SH-SY5Y (cell line): Measurements from ENCODE around the gene LMO1.

Experiments
- GATA2 ChIP-seq: IDR thresholded peaks from 2 replicates; pipeline ENCODE4 v1.6.1; 2011; ENCODE audit warnings: mild to moderate bottlenecking, low read depth, low read length
- GATA3 ChIP-seq: IDR thresholded peaks from 2 replicates; pipeline ENCODE4 v1.6.1; 2011; ENCODE audit warnings: low read depth, mild to moderate bottlenecking, low read length, moderate library complexity

The LMO1 gene

DNA sequence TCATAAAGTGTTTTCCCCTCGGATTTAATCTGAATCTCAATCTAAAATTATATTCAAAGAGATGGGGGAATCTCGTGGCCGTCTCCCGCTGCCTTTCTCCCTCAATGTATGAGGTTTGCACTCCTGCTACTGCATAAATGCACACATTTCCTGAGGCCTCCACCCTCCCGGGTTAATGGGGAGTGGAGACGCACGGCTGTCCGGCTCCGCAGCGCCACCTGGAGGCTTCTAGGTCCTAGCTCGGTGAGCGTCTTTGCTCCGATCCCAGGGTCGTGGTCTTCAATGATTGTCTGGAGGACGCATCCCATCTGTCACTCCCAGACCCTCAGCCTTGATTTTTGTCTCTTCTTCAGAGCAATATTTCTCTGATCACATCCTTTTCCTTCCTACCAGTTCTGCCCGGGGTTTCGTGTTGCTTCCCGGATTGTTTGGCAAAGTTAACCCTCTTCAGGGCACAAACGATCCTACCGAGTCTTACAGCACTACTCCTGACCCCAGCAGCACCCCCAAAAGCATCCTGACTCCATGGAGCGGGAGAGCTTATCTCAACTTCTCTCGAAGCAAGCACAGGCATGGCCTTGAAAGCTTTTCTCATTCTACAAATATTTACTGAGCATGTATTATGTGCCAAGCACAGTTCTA lies at the start of gene LMO1:
Gene LMO1, minus strand, starts transcription at position 110 of the 642 bp plus-strand sequence. CDS start 516 bp downstream, outside the sequence.
- TF ChIP-seq GATA3: no peak
- TF ChIP-seq GATA2: peak; percentile 60

DNA sequence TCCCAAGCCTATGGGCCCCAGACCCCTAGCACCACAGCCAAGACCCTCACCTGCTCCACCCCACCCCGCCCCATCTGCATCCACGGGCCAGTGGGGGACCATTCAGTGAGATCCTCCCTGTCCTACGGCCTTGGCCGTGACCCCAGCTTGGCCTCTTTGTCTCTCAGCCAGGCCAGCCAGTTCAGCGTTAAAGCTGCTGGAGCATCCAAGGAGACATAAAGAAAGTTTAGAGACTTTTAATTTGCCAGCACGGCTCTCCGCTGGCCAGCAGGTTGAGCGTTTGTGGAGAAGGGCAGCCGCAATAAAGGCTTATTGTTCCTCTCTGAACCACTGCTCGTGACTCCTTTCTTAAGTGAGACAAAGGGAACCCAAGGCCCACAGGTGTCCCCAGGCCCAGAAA lies 49.3 kb upstream of the LMO1 start:
- TF ChIP-seq GATA3: no peak
- TF ChIP-seq GATA2: no peak

DNA sequence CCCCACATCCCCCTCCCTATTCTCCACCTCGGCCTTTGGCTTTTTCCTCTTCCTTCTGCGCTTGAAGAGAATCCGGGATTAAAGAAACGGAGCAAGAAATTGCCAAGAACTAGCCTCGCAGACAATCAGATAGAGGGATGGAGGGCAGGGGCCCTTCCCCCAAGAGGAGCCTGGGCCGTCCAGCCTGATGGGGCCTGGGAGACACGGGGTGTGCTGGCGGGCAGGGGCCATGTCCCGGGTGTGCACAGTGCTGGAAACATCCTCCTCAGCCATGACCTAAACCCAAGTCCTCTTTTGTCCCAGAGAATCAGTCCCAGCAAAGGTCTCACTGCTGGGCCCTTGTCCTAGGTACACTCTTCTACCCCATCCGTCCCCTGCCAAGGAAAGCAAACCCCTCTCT lies 47.7 kb upstream of the LMO1 start:
- TF ChIP-seq GATA3 (no peak), GATA2 (no peak)

DNA sequence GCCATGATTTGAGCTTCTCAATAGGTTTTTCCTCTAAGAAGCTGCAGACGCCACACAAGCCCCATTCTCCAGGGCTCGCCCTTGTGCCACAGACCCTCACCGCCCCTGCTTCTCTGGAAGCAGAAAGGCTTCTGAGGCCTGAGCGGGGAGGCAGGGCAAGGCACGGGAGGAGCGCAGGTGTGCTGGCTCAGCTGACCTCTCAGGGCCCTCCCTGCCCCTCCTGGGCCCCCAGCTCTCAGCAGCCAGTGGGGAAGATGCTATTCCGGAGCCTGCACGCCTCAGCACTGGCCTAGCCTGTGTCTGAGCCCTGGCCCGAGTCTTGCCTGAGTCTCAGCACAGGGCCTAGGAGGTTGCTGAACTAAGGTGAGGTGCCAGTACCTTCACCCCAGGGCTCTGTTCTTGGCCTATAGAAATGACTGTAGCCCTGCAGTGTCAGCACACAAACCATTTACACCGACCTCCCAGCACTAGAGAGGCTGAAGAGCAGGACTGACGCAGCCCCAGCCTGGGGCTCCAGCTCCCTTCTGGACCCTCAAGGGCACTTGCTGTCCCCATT lies 47.1 kb upstream of the LMO1 start:
- no peak for TF ChIP-seq GATA3

DNA sequence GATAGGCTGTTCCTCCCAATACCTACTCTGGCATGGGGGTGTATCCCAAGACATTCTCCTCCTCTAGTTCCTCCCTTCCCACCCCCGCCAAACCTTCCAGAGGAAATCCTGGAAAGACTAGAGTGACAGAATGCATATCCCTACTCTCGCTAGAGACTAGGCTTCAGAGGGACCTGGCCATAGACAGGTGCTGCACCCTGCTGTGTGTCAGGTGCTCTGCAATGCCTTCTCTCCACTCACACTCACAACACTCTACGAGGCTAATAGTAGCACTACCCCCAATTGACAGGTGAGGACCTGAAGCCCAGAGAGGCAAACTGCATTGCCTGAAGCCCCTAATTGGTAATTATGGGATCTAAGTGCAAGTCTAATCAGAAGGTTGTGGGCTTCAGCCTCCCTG lies 46.2 kb upstream of the LMO1 start:
- no peak for TF ChIP-seq GATA3
- no peak for TF ChIP-seq GATA2

DNA sequence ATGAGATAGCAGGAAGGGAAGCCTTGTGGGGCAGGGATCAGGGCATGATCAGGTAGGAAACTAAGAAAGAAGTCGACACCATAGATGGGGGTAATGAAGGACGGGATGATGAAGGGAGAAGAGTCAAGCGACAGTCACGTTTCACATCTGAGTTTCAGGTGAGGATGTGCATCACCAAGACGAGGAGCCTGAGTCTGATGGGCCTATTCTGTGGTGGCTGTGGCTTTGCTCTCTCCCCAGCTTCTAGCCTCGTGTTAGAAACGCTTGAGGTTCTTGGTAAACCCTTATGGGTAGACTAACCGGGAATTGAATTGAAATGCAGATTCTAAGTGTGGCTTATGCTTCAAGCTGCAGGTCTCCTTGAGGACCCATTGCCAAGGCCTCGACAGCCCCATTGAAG lies 45.6 kb upstream of the LMO1 start:
- TF ChIP-seq GATA2 (no peak), GATA3 (no peak)

DNA sequence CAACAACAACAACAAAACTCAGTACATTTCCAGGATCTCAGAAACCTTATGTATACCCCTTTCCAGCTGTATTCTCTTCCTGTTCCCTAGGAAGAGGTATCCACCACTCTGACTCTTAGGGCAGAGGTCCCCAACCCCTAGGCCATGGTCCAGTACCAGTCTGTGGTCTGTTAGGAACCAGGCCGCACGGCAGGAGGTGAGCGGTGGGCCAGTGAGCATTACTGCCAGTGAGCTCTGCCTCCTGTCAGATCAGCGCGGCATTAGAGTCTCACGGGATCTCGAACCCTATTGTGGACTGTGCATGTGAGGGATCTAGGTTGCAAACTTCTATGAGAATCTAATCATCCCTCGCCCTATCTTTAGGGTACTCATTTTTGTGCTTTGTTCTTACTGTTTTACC lies 43.9 kb upstream of the LMO1 start:
- TF ChIP-seq GATA2 (no peak), GATA3 (no peak)

DNA sequence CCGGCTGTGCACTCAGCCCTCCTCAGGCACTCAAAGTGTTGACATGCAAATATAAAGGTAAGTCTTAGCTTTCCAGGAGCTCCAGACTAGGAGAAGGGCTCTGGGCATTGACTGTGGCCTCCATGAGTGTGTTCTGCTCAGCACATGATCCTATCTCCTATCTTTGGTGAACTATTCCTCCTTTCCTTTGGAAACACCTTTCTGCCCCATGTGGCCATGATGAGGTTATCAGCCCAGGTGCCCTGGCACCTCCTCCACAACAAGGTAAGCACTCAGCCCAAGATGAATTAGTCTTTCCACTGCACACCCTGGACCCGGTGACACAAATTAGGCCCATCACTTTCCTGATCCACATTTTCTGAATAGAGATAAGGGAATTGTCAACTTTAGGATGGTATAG lies 37.9 kb upstream of the LMO1 start:
- TF ChIP-seq GATA2 (no peak), GATA3 (no peak)

DNA sequence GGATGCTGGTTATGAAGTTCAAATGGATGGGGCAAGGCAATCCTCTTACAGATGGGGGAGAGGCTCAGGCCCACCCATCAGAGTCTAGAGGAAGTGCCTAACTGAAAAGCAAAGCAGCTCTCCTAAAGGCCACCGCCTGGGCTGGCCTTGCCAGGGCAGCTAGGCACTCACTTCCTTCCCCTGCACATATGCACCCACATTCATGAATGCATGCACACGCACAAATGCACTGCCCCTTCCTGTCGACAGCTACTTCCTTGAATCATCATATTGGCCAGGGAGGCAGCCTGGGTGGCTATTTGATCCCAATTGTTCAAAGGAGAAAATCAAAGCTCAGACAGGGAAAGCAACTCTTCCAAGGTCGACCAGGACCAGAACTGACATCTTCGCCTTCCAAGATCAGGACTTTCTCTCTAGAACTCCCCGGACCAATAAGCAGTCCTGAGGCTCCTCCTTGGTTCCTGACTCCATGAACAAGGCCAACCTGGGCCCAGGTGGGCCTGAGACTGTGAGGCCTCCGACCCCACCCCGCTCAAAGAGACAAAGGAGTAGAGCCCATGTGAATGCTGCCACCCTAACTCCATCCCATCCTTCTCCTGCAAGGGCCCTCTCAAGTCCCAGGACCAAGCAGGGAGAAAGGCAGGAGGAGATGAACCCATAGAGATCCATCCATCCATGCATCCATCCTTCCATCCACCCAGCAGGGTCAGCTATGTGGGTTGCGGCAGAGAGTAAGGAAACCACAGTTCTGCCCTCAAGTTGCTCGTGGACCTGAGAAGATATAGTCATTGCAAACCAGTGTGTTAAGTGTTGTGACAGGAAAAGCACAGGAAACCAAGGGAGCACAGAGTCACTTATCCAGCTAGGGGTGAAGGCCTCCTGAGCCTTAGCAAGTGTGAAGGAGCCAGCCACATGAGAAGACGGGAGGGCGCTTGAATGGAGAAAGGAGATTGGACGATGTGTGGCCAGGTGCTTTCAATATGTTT lies 35.4 kb upstream of the LMO1 start:
- TF ChIP-seq GATA2 (no peak), GATA3 (no peak)

DNA sequence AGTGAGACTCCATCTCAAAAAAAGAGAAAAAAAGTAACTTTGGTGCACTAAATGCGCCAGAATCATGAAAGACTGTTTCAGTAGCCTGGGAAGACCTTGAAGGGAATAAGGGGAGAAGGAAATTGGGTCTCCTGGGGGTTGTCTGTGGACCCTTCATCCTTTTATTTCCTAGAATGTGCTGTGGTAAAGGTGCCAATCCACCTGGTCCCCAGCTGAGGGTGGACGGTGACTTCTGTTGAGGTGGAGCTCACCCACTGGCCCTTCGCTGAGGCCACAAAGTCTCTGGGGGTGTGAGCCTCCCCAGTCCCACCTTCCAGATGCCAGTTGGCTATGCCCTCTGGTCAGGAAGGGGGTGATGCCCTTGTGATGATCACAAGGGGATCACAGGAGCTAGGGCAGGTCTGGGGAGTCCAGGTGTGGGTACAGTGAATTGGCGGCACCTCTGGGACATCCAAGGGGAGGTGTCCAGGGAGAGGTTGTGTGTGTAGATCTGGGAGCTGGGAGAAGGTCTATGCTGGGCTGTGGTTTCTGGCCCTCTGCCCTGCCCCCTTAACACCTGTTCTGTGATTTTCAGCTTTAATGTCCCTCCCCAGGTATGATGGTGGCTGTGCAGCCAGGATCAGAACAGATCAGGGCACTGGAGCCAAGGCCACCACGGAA lies 34.2 kb upstream of the LMO1 start:
- TF ChIP-seq GATA2 (no peak), GATA3 (no peak)

DNA sequence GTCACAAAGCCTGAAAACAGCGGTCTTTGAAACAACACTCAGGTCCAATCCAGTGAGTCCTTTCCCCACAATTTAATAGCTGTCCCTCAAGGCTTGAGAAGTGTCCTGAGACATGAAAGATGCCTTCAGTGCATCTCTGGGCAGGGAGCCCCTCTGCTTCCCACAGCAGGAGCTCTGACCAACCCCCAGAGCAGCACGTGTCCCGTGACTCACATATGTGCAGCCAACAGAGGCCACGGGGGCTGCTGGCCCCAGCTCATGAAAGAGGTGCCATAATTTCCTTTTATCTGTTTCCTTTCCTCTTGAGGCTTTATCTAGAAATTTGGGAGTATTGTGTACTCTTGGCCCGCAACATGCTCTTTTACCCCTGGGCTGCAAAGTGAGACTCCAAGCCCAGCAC lies 33.2 kb upstream of the LMO1 start:
- no peak for TF ChIP-seq GATA2
- no peak for TF ChIP-seq GATA3

DNA sequence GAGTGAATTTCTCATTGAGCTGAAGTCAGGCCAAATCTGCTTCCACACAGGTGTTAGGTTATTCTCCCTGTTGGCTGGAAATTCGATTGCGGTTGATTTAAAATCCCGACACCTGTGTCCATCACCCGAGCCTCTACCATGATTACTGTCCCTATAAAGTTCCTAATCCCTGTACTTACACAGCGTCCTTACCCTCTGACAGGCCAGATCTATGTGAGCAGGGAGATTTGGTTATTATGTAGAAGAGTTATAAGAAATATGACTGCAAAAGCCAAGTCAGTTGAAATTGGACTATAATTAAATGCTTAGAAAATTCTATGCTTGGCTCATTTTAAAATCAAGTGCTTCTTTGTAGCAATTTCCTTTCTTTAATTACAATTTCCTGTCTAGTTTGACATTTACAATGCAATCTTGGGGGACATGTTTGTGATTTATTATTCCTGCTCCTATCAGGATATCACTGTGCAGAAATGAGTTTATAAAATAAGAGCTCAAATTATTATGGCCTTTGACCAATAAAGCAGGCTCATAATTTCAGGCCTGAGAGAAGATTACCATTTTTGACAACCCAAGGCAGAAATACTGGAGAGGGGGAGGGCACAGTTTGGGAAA lies 32.5 kb upstream of the LMO1 start:
- no peak for TF ChIP-seq GATA3
- TF ChIP-seq GATA2: no peak

DNA sequence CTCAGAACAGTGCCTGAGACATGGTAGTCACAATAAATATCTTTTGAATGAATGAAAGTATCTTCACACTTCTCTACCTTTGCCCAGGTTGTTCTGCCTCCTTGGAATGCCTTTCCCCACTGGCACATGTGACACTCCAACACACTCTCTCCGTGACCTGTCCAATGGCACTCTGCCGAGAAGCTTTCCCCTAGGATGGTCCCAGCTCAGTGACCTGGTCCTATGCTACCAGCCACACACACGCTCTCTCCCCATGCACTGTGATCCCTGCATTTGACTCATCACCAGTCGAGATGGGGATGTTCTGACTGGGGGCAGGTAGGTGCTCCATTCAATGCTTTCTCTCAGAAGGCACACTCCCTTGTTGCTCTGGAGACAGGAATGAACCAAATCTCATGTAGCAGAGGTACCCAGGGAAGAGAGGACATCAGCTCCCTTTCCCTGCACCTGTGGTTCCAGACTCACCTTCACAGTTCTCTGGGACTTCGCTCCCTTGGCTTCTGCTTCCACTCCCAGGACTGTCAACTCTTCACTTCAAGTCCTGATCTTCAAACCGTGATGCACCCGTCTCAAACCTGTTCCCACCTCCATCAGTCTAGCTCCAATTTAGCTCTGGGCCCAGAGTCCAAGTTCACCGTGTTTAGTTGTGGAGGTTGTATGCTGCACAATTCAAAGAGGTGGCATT lies 30.7 kb upstream of the LMO1 start:
- TF ChIP-seq GATA2 (no peak), GATA3 (no peak)

DNA sequence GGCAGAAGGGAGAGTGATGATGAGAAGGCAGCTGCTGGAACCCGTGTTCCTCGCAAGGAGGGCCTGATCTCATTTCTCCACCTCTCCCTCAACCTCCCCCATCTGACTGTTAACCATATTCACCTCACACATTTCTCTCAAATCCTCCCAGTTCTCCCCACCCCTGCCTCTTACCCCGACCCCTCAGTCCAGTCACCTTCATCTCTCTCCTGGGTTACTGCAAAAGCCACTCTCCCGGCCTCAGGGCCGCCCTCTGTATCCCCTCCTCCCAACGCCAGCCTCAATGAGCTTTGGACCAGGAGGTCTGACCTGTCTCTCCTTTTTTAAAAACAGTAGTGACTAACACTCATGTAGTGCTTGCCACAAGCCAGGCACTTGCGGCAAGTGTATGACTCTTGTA lies 29.5 kb upstream of the LMO1 start:
- no peak for TF ChIP-seq GATA2
- no peak for TF ChIP-seq GATA3
